ENCODE measurements around the gene DGUOK.

Gene DGUOK

DNA sequence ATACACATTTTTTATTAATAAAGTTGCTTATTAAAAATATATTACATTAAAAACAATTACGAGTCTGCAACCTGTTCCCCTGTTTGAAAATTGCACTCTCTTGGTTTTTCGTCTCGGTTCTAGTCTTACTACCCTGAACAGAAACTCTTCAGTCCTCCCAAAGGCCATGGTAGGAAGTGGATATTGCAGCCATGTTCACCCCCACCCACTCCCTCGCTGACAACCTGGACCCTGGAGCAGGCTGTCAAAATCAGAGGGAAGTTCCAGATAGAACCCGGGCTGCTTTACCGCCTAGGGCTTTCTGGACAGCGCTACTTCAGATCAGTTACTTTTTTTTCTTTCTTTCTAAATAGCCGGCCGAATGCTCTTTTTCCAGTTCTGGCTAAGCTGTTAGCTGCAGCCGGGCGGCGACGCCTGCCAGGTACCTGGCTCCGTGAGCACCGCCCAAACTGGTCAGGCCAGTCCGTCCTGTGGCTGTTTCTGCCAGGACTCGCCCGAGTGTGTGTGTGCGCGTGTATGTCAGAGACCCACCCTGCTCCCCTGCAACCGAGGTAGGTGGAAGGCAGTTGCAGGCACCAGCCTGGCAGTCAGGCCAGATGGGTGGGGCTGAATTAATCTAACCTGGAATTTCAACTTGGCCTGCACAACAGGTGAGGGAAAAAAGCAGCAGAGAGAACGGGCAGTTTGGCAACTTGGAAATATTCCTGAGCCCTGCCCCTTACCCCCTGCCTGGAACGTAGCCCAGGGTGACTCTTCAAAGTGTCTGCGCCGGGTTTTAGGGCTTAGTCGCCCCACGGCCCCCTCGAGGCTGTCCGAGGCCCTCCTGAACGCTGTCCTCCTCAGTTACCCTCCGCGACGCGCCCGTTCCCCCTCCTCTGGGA is 56.9 kb downstream of the DGUOK start:
- no peak for DNase-seq

DNA sequence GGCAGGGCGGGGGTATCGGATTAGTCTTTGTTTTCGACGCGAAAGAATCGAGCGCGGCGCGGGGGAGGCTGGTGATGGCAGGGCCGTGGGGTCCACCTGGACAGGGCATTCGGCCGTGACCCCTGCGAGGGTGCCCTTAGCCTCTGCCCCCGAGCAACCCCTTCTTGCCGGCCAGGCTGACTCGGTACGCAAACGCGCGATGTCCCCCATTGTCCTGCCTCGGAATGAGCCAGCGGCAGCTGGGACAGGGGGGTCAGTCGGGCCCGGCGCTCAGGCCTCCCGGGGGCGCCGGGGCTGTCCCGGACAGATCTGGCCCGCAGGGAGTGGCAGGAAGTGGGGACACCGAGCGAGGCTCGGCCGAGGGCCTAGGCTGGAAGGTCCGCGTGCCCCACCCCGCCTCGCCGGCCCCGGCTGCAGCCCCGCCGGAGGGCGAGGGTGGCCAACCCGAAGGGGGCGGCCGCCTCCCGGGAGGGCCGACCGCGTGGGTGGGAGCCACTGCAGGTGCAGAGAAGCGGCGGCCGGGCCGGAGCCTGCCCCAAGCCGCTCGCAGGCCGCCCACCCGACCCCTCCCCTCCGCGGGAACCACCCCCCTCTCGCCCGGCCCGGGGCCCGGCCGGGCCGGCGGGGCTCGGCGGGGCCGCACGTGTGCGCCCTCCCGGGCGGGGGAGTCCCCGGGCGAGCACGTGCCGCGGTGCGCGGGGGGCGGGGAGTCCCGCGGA is 57.7 kb downstream of the DGUOK start, which contains the start of gene TET3:
TET3 (plus strand) TSS at position 708 of the 719 bp plus-strand sequence. CDS start 1,494 bp downstream, outside the sequence.
- peak; percentile 63 to 72 for DNase-seq

DNA sequence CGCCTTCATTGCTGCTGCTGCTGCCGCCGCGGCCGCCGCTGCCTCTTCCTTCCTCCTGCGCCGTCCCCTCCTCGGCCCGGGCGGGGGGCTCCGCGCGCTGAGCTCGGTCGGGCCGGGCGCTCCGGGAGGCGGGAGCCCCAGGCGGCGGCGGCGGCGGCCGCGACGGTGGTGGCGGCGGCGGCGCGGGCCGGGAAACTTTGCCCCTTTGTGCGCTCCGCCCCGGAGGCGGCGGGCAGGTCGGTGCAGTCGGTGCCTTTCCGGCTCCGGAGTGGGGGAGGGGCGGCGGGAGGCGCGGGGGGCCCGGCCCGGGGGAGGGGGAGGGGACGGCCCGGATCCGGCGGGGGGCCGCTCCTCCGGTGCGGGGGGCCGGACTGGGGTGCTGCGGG is 58.2 kb downstream of the DGUOK start:
- DNase-seq: peak; percentile 67 to 68

DNA sequence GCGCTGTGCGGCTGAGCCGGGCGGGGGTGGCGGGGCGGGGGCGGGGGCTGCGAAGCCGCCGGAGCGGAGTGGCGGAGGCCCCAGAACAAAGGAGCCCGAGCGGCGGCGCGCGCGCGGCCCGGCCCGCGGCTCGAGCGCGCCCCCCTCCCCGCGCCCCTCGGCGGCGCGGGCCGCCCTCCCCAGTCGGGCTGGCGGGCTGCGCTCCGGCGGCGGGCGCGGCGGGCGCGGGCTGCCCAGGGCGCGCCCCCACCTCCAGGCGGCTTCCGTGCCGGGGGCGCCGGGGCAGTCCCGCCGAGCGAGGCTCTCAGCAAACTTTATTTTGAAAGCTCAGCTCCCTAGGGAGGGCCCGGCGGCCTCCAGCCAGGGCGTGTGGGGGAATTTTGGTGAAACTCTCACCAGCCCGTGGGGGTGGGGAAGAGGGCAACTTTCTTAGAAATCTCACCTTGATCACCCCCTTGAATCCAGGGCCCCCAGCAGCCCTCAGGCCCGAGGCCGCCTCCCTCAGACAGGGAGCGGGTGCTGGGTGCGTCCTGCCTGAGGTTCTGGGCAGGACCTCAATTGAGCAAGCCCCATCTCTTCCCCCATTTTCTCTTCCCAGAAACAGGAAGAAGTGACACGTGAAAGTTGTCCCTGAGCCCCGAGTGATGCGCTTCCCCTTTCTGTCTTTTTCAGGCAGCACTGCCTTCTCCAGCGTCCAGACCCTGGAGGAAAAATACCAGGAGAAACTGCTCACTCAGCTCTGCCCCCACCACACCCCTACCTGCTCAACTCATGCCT is 58.8 kb downstream of the DGUOK start:
- DNase-seq: peak; percentile 75 to 78

DNA sequence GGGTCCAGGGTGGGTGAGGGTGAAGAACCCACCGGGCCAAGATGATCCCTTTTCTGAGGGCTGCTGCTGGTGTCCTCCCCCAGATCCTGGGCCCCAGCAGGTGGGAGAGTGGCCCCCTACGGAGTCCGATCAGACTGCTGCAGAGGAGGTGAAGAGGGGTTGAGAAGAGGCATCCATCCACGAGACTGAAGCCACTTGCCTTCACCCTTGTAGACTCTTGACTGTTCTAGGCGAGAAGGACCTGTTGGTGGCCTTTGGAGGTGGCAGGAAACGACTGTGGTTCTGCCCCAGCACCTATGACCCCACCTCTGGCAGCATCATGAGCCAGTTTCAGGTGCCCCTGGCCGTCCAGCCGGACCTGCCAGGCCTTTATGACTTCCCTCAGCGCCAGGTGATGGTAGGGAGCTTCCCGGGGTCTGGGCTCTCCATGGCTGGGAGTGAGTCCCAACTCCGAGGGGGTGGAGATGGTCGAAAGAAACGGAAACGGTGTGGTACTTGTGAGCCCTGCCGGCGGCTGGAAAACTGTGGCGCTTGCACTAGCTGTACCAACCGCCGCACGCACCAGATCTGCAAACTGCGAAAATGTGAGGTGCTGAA is 59.5 kb downstream of the DGUOK start:
- peak; percentile 30 to 34 for DNase-seq

DNA sequence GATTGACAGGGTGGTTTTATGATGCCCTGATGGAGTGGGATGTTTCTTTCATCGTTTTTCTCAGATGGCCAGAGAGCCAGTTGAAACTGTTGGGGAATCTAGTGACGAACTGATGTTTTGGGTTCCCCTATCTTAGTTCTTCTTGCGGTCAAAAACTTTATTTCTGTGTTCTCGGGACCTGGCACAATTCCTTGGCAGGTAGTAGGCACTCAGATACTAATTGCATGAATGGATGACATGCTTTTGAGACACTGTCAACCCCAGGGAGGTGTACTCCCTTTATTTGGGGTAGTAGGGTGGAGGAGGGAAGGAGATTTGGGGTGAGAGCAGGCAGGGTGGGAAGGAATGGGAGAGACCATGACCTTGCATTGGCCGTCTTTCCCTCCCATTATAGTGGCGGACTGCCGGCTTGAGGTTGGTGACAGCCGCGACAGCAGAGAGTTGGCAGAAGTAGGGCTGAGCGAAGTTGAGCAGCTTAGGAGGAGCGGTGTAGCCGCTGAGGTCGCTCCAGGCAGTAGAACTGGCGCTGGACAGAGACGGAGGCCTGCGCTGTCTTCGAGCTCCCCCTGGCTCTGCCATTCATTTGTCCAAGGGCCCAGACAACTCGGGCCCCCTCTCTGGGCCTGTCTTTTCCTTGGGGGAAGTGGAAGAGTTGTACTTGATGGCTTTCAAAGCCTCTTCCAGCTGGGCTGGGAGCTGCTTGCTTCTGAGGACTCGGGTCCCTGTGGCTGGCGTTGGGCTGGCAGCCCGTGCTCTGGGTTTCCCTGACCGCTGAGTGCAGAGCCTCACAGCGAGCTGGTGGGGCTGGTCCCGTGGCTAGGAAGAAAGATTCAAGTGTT is 60.6 kb downstream of the DGUOK start:
- DNase-seq: peak in 1 of 2 donors; percentile 44

DNA sequence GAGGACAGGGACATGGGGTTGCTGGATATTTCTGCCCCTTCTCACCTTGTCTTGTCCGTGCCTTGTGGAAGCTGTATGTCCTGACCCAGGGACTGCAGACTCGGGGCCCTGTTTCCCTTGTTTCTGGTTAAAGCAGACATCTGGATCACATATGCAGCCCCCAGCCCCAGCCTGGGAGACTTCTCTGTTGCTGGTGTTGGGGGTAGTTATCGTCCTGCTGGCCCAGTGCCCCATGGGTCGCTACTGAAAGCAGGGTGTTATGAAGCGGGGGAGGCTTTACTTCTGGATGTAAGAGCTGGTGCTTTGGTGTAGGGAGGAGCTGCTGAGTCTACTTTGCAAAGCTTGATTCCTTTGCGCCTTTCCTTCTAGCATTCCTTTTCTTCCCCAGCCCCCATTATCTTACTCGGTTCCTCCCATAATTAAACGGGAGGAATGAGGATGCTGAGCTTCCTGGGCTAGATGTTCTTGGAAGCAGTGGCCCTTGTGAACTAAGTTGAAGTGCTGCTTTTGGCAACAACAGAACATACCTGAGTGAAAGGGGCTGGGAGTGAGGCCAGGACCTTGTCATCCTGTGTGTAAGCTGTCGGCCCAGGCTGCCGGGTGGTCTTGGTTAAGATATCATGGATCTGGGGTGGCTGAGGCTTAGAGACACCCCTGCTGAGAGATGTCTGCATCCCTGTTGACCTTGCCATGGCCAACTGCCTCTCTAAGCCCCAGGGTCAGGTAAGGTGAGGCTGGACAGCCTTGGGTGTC is 61.4 kb downstream of the DGUOK start:
- no peak for DNase-seq

DNA sequence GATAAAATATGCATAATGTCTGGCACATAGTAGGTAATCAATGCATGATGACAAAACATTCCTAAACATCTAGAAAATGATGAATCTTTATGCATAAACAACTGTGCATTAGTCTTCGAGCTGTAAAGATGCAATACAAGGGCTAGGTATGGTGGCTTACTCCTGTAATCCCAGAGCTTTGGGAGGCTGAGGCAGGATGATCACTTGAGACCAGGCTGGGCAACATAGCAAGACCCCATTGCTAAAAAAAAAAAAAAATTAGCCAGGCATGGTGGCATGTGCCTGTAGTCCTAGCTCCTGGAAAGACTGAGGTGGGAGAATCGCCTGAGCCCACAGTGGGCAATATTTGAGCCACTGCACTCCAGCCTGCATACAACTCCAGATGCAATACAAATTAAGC is 63.3 kb downstream of the DGUOK start:
- DNase-seq: no peak

DNA sequence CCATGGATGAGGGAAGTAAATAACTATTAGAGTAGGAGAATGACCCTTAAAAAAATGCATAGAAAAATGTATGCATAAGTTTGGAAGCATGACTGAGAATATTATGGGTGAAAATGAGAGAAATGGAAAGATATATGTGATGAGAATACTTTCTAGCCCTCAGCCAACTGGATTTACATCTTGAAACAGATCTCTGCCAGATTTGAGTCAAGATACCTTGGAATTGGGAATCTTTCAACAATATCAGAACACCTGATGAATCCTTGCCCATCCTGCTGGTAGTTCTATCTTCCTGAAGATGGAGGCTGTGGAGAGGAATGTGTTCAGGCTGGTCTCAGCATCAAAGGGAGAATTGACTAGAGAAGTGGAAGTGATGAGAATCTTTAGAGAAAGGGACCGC is 63.9 kb downstream of the DGUOK start:
- DNase-seq: no peak

DNA sequence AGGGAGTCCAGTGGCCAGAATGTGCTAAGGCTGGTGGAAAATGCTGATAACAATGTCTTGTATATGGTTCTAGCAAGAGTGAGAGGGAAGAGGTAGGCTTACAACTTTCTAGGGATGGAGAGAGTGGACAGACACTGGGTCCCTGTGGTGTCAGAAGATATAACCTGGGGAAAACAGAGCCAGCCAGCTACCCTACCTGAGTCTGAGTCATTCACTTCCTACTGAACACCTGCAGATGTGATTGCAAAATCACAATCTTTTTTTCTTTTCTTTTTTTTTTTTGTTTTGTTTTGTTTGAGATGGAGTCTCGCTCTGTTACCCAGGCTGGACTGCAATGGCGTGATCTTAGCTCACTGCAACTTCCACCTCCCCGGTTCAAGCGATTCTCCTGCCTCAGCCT is 65.4 kb downstream of the DGUOK start:
- DNase-seq: no peak

DNA sequence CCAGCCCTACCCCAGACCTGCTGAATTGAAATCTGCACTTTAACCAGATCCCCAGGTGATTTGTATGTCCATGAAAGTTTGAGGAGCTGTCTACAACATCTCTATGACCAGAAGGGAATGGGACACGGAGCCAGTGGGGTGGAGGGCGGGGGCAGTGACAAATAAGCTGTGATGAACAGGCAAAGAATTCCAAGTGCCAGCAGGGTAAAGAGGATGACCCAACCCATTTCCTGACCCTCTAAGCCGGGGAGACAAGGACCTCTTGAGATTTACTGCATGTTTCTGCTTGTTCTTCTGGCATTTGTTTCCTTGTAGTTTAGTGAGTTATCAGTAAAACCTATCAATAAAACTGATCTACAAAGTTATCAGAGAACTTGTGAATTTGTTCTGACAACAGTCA is 66.7 kb downstream of the DGUOK start:
- no peak for DNase-seq

DNA sequence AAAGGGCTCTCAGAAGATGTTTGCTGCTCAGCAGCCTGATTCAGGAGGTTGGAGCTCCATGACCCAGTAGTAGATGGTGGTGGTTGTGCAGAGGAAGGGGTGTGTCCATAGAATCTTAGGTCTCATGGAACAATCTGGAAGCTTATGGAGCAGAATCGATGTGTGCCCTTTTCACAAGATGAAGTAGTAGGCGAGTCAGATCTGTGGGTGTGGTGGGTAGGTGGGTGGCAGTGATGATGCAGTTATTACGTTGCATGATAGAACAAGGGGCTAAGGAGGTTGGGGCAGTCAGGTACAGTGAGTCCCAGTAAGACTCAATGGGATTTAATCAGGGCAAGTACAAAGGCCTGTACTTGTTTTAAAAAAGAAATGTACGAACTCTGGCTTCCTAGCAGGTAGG is 67.1 kb downstream of the DGUOK start:
- peak; percentile 46 to 55 for DNase-seq

DNA sequence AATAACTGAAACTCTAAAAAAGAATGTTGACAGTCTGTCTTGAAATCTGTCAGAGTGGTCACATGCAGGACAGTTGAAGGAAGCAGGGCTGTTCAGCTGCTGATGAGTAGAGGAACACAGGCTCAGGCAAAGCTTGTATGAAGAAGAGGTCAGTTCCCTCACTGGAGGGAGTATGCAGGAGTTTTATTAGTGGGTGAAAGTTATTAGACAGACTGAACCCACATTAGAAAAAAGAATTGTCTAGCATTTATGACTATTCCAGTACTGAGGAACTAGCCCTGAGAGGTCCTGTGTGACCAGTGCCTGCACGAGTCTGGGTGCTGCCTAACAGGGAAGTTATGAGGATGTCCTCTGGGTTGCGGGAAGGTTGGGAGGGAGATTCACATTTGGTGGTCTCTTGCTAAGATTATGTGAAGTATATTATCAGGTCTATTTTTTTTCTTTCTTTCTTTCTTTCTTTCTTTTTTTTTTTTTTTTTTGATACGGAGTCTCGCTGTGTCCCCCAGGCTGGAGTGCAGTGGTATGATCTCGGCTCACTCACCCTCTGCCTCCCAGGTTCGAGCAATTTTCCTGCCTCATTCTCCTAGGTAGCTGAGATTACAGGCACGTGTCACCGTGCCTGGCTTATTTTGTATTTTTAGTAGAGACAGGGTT is 67.6 kb downstream of the DGUOK start:
- no peak for DNase-seq

DNA sequence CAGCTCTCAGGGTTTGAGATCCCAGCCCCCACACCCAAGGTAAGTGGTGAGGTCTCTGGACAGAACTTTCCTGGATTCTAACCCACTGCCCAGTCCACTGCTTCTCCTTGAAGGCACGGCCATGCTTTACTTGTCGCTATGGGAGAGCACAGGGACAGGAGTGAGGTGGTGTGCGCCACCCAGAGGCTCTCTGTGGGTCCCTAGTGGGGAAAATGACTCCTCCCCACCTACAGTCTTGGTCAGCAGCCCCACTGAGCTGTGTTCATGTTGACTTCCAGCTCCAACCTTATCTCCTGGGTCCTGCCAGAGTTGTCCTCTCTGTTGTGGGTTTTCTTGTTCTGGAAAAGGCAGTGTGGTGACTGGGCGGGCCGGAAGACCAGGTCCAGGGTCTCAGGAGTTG is 69.1 kb downstream of the DGUOK start:
- DNase-seq: no peak

DNA sequence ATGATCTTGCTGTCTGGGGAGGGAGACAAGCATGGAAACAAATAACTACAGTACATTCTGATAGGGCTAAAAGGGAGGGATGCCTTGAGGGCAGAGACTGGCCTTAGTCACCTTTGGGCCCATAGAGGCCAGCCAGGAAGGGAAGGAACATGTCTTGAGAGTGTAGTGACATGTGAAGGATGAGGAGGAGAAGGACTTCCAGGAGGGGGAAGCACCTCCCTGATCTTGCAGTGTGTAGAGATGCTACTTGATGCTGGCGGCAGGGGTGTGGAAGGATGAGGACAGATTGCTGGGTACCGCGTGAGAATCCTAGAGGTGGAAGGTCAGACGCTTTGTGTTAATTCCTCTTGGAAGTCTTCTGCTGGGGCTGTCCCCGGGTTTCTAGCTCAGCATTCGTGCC is 71.1 kb downstream of the DGUOK start:
- no peak for DNase-seq

DNA sequence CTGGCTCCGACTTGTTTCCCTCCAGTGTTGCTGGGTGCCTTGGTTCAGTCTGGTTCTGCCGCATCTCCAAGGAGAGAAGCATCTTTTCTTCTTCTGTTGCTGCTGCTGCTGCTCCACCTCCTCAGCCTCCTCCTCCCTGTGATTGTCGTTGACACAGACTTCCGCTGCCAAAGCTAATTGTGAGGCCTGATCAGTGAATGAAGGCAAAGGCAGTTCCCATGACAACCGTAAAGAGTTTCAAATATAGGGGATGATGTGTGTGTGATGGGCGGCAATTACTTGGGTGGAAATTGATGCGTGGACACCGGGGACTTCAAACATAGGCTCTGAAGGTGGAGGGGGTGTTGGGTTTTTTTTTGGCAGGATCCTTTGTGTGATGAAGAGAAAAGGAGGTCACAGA is 71.8 kb downstream of the DGUOK start:
- peak; percentile 34 to 40 for DNase-seq

DNA sequence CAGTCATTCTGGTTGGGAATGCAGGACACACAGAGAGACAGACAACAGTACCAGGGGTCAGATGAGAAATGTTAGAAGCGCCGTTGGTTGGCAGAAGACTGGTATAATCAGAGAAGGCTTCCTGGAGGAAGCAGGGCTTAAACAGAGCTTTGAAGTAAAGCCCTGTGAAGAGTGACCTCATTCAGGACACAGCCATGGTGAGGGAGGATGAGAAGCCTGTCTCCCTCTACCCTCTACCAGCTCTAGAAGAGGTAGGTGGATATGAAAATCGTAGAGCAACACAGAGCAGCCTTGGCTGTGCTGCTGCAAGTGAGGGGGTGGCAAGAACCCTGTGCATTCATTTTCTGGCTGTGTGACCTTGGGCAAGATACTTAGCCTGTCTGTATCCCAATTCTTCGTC is 72.3 kb downstream of the DGUOK start:
- DNase-seq: no peak

DNA sequence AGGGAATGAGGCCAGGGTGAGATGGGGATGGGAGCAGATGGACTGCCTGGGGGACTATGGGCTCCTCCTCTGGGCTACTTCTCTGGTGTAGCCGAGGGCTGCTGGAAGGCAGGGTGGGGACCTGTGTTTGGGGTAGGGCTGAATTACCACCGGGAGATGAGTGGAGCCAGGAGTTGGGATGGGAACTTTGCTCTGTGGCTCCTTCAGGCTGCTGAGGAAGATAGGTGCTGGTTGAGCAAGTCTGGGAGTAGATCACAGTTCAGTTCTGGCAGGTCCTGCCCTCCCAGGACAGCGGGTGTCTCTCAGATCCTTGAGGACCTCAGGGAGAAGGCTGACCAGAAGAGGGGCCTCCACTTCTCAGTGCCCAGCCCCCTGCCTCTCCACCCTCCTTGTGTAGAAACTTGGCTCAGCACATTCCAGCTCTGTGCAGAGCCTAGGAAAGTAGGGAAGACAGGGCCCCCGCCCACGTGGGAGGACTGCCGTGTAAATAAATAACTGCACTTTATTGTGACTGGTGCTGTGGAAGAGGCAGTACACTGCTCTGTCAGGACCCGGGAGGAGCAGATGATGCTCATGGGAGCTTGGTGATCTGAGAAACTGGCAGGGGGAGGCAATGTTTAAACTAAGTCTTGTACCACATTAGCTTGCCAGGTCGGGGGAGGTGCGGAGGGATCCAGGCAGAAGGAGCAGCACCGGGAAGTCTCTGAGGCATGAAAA is 73.4 kb downstream of the DGUOK start:
- no peak for DNase-seq

DNA sequence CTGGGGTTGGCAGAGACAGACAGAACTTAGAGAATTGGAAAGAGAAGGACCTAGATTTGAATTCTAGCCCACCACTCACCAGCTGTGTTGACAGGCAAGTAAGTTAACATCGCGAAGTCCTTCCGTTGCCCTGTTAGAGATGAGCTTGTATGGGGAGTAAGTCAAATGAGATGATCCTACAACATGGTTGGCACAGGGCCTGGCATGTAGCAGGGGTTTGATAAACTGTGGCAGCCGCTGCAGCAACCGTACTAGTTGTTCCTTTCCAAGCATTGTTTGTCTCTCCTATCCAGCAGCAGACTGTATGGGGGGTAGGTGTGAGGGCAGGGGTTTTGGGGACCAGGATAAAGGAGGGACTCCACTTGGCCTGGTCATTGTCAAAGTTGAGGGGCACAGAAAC is 74.0 kb downstream of the DGUOK start:
- no peak for DNase-seq

DNA sequence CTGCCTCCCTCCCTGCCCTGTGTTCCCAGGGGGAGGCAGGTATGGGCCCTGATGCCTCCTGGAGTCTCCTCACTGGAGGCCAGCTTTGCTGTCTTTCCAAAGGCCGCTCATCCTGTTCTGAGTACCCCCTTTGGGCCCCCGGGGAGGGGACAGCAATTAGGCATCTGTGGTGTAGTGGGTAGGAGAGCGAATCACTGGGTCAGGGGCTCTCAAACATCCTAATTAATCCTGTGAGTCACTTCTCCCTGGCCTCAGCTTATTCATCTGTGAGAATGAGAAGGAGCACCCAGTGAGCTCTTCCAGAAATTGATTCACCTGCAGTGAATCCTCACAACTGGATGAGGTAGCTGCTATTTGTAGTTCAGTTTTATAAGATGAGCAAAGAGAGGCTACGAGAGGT is 74.4 kb downstream of the DGUOK start:
- DNase-seq: no peak
